GM12872 (cell line): ENCODE results near the gene TM6SF1.

ENCODE experiments used
- TF ChIP-seq, protein P1 (sequence below): IDR thresholded peaks from 3 replicates; pipeline ENCODE4 v1.5.1; 2011; ENCODE audit warnings: low read depth, mild to moderate bottlenecking, low read length, moderate library complexity; ENCODE audit not compliant: insufficient read depth

Gene TM6SF1

DNA sequence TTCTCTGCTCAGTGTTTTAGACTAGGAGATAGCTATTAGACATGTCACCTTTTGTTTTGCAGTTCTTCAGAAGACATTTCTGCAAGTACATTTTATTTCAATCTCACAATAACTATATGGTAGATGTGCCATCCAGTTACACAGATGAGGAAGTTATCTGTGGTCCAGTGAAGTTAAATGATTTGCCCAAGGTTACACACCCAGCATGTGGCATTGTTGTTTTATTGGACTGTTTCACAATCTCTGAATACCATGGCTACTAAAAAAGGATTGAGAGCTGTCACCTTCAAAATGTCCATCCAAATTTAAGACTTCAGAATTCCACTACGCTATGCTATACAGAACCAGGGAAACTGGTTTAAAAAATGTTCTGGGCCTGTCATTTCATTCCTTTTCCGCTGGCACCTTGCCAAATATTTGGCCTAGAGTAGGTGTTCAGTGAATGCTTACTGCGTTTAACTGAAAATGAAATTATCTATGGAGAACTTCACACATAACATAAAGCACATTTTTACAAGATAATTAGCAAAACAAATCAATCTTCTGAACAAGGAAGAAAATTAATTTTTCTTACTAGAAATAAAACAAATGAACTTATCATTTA is 20.2 kb downstream of the TM6SF1 start:
- TF ChIP-seq, protein P1, sequence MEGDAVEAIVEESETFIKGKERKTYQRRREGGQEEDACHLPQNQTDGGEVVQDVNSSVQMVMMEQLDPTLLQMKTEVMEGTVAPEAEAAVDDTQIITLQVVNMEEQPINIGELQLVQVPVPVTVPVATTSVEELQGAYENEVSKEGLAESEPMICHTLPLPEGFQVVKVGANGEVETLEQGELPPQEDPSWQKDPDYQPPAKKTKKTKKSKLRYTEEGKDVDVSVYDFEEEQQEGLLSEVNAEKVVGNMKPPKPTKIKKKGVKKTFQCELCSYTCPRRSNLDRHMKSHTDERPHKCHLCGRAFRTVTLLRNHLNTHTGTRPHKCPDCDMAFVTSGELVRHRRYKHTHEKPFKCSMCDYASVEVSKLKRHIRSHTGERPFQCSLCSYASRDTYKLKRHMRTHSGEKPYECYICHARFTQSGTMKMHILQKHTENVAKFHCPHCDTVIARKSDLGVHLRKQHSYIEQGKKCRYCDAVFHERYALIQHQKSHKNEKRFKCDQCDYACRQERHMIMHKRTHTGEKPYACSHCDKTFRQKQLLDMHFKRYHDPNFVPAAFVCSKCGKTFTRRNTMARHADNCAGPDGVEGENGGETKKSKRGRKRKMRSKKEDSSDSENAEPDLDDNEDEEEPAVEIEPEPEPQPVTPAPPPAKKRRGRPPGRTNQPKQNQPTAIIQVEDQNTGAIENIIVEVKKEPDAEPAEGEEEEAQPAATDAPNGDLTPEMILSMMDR: no peak

DNA sequence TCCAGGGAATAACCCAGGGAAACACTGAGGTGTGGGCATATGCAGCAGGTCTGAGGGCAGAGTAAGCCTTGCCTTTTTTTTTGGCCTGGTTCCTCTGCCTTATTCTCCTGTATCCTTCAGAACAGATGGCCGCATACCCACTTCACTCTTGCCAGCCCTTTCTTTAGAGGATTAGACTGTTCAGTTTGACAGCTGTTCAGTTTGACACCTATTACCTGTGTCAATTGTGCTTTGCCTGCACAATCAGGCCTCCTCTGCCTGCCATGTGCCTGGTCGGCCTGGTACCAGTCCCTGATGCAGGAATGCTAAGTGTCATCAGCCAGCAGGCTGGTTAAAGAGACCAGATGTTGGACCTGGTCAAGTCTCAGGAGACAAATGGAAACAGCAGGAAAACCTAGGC is 22.3 kb downstream of the TM6SF1 start:
- TF ChIP-seq, protein P1: no peak

DNA sequence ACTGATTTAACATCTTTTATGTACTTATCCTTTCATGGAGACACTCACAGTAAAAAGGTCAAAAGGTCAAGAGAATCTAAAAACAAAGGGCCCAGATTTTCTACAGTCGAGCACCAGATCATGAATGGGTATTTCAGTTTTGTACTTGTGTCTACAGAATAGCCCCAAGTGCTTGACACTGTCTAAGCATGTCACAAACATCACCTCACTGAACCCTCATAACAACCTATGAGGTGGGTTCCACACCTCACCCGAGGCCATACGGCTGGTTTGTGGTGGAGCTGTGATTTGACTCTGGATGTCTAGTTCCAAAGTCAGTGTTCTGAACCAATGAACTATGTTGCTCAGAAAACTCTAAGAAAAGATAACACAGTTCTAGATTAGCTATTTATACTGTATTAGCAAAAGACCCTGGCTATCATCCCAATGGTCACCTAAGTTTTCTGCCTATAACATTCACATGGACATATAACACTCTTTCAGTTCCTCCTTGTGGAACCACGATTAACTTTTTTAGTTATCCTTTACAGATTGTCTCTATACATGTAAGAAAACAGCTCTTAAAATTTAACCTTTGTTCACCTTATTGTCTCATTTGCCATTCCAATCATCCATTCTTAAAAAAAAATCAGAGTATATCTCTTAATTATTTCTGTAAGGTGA is 25.5 kb downstream of the TM6SF1 start:
- TF ChIP-seq, protein P1: no peak

DNA sequence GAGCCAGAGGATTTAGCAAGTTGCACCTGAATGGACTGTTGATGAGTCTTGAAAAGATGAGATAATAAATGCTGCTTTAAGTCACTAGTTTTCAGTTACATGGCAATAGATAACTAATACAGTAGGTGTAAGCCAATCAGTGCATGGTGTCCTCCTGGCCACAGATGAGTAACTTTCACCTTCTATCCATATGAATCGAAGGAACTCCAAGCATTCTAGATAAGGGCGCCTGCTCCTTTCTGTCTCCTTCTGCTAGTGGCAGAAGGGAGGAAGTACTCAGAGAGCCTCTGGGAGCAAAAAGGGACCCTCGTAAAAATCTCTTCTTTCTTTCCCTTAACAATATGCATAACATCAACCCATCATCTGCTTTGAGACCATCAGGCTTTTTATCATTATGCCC is 37.3 kb downstream of the TM6SF1 start:
- TF ChIP-seq, protein P1: no peak

DNA sequence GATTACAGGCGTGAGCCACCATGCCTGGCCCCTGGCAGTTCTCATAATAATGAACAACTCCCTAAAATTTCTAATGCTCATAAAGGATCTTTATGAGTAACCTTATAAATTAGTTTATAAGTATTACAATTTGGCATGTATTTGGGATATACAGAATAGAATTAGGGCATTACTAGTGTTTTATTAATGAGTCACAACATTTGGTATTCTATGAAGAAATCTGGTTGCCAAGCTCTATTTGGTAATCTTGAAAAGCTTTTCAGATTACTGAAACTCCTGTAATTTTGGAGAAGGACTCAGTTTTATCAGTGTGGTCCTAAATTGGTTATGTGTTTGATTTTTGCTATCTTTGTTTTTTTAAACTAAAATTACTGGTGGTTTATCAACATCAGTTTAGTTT is 45.8 kb downstream of the TM6SF1 start:
- TF ChIP-seq, protein P1: no peak

DNA sequence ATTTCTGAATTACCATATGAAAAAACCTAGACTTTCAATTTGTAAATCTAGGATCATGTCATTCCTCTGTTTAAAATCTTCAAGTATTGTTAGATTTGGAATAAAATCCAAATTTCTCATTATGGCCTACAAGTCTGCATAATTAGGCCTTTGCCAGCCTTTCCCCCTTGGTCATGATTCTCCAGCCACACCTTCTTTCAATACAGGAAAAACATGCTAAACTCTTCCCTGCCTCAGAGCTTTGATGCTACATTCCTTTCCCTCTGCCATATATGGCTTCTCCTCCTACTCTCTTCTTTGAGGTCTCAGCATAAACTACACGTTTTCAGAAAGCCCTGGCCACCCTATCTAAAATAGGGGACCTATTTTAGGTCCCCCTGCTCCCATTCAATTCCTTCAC is 48.5 kb downstream of the TM6SF1 start:
- TF ChIP-seq, protein P1: no peak

DNA sequence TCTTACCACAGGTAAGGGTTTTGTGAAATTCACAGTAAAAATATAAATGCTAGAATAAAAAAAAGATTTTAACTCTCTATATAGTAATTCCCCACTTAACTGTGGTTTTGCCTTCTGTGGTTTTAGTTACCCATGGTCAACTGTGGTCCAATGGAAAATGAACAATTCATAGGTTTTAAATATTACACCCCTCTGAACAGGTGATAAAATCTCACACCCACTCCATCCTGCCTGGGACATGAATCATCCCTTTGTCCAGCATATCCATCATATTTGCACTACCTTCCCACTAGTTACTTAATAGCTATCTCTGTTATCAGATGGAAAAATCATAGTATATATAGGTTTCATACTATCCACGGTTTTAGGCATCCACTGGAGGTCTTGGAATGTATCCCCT is 50.9 kb downstream of the TM6SF1 start:
- TF ChIP-seq, protein P1: no peak
